22Rv1 (cell line): ENCODE results near the gene UGT1A5.
"Not testable (repeated sequence)": the region's sequence is repeated elsewhere in the genome, so short reads cannot be mapped to it uniquely, and the experiment has no call there.

Experiments used
- CTCF ChIP-seq: fragments of 450-650 bp; IDR thresholded peaks from 2 replicates; pipeline ENCODE4 v1.5.1; 2017; ENCODE audit warnings: mild to moderate bottlenecking
- ZFX ChIP-seq: fragments of 450-650 bp; IDR thresholded peaks from 2 replicates; pipeline ENCODE4 v1.6.1; 2017; ENCODE audit warnings: antibody characterized with exemption, borderline replicate concordance

- not testable (repeated sequence) for TF ChIP-seq CTCF, ZFX
These were observed 24.4 kb downstream of the UGT1A5 start for GRCh38 chr2:233736868-233737653.
